CD14-positive monocyte (primary cell): ENCODE measurements around the gene KBTBD13. TPM values are rescaled to one million over a fixed set of nuclear protein-coding genes. Genes with fewer than 3 reads are reported as not detected.

Experiments
- DNase-seq, 3 donors: peaks; one replicate each; pipeline ENCODE4 v3.0.0-alpha.2; 2011 to 2022
- H2AFZ ChIP-seq: 2 replicates; pipeline ENCODE4 v1.6.0; 2012; ENCODE audit warnings: mild to moderate bottlenecking, low read depth, low read length, inconsistent platforms; ENCODE audit not compliant: insufficient read depth, poor library complexity, severe bottlenecking
- H3K27ac ChIP-seq, 2 donors: 1 replicate in 1 of 2; 2 replicates in 1 of 2; pipeline ENCODE4 v1.5.1; 2012 to 2013; ENCODE audit warnings: low read length in 2 of 2, control low read depth in 1 of 2, inconsistent platforms in 1 of 2, low read depth in 1 of 2, mild to moderate bottlenecking in 1 of 2
- H3K27me3 ChIP-seq, 2 donors: one replicate each; pipeline versions ENCODE4 v1.6.0 to v1.6.1; 2011 to 2013; ENCODE audit warnings: low read length in 2 of 2; ENCODE audit not compliant: control insufficient read depth in 2 of 2, insufficient read depth in 2 of 2
- H3K36me3 ChIP-seq, 2 donors: replicated peaks in 1 of 2; 1 replicate in 1 of 2; 2 replicates in 1 of 2; pipeline versions ENCODE4 v1.5.1 to v1.6.1; 2012 to 2013; ENCODE audit warnings: low read length in 2 of 2, control low read depth in 1 of 2, inconsistent platforms in 1 of 2, mild to moderate bottlenecking in 1 of 2; ENCODE audit not compliant: insufficient read depth in 2 of 2, control insufficient read depth in 1 of 2
- H3K4me1 ChIP-seq, 2 donors: 1 replicate in 1 of 2; 2 replicates in 1 of 2; pipeline versions ENCODE4 v1.5.1 to v1.6.1; 2012 to 2013; ENCODE audit warnings: low read length in 2 of 2, control low read depth in 1 of 2, inconsistent platforms in 1 of 2, mild to moderate bottlenecking in 1 of 2, moderate library complexity in 1 of 2; ENCODE audit not compliant: insufficient read depth in 2 of 2, control insufficient read depth in 1 of 2
- H3K4me2 ChIP-seq: replicated peaks from 2 replicates; pipeline ENCODE3; 2012; ENCODE audit warnings: low read length, moderate library complexity, mild to moderate bottlenecking; ENCODE audit not compliant: poor library complexity, severe bottlenecking; ENCODE audit errors: extremely low read depth
- H3K4me3 ChIP-seq, 3 experiments: fragments of 200-600 bp in 1 of 3; sonication (generic) in 1 of 3; replicated peaks in 1 of 3; 1 replicate in 2 of 3; 2 replicates in 1 of 3; pipeline ENCODE4 v1.5.1; 2011 to 2013; ENCODE audit warnings: low read length in 3 of 3, mild to moderate bottlenecking in 3 of 3, control low read depth in 2 of 3, low read depth in 2 of 3, inconsistent platforms in 1 of 3, moderate library complexity in 1 of 3
- H3K79me2 ChIP-seq: 2 replicates; pipeline ENCODE4 v1.6.0; 2012; ENCODE audit warnings: mild to moderate bottlenecking, control low read depth, inconsistent platforms, low read length, moderate library complexity; ENCODE audit not compliant: insufficient read depth
- H3K9ac ChIP-seq: 2 replicates; pipeline ENCODE4 v1.6.0; 2017; ENCODE audit warnings: low read length, mild to moderate bottlenecking; ENCODE audit not compliant: insufficient read depth, poor library complexity, severe bottlenecking
- H3K9me3 ChIP-seq, 2 donors: replicated peaks in 1 of 2; 1 replicate in 1 of 2; 2 replicates in 1 of 2; pipeline versions ENCODE4 v1.5.1 to v1.6.1; 2012 to 2013; ENCODE audit warnings: low read length in 2 of 2, control low read depth in 1 of 2; ENCODE audit not compliant: control insufficient read depth in 1 of 2, insufficient read depth in 1 of 2
- H4K20me1 ChIP-seq: 2 replicates; pipeline ENCODE4 v1.6.0; 2012; ENCODE audit warnings: mild to moderate bottlenecking, low read length, control low read depth, moderate library complexity; ENCODE audit not compliant: insufficient read depth
- H3K27ac Mint-ChIP-seq, 7 donors: one replicate each; pipeline ENCODE4 v1.8.0; 2020; ENCODE audit warnings: mild to moderate bottlenecking in 7 of 7, mixed read lengths in 7 of 7, moderate library complexity in 6 of 7, inconsistent platforms in 2 of 7
- H3K27me3 Mint-ChIP-seq, 3 donors: one replicate each; pipeline ENCODE4 v1.8.0; 2021 to 2022; ENCODE audit warnings: low read depth in 3 of 3, mild to moderate bottlenecking in 3 of 3, mixed read lengths in 3 of 3, moderate library complexity in 3 of 3, inconsistent platforms in 1 of 3
- H3K36me3 Mint-ChIP-seq, 2 donors: one replicate each; pipeline ENCODE4 v1.8.0; 2020; ENCODE audit warnings: mixed read lengths in 2 of 2, inconsistent platforms in 1 of 2, mild to moderate bottlenecking in 1 of 2
- H3K4me1 Mint-ChIP-seq: one replicate; pipeline ENCODE4 v1.8.0; 2020; ENCODE audit warnings: mild to moderate bottlenecking, mixed read lengths
- H3K4me3 Mint-ChIP-seq, 2 donors: one replicate each; pipeline ENCODE4 v1.8.0; 2020; ENCODE audit warnings: mild to moderate bottlenecking in 2 of 2, mixed read lengths in 2 of 2, moderate library complexity in 1 of 2
- H3K9me3 Mint-ChIP-seq, 7 donors: one replicate each; pipeline ENCODE4 v1.8.0; 2020 to 2022; ENCODE audit warnings: mixed read lengths in 7 of 7, mild to moderate bottlenecking in 6 of 7, moderate library complexity in 6 of 7, inconsistent platforms in 2 of 7
- WGBS: methylation state at CpG from one replicate; pipeline ENCODE4 v1.1.5; 2013; ENCODE audit warnings: missing lambda C conversion rate; ENCODE audit not compliant: insufficient coverage; 5-methylcytosine and 5-hydroxymethylcytosine counted together
- intact Hi-C, 2 donors: fragments of 100-400 bp; cut with micrococcal nuclease; formaldehyde crosslinking; loops; one replicate each; pipeline versions ENCODE4 v1.15.0 to v1.15.1; 2023
- polyA plus RNA-seq, 3 donors: library from polyadenylated mRNA; depleted of rRNA in 1 of 3; unstranded in 2 of 3; stranded (reverse) in 1 of 3; fragments of 300-500 nt in 2 of 3; fragments of >200 nt in 1 of 3; fragmentation: Illumina TruSeq in 2 of 3; gene quantifications; 1 replicate in 2 of 3; 2 replicates in 1 of 3; pipeline ENCODE4 v1.2.3, GENCODE V29; 2012 to 2021
- TF ChIP-seq, protein P1 (sequence below): fragments of 200-600 bp; IDR thresholded peaks from one replicate; pipeline ENCODE4 v1.8.0; 2022; ENCODE audit warnings: antibody characterized with exemption, mild to moderate bottlenecking

Gene KBTBD13
- polyA plus RNA-seq, 3 donors = not detected

DNA sequence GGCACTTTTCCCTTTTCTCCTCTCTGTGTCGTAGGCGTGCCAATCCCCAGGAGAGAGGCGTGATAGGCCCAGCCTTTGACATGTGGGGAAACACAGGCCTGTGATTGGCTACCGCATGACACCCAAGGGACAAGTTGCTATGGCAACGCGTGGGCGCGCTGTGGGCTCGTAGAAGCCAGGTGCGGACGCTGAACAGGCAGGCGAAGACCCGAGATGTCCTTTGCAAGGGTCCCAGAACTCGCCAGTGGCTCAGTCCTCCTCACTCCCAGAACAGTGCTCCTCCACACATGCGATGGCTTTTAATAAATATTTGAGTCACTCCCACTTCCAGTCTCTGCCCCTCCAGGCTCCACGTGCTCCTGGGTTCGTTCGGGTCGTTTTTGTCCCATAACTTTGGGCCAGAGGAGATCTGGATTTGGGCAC is 27.1 kb upstream of the KBTBD13 start:
- no peak overlapping the region for H3K9ac ChIP-seq
- H3K36me3 ChIP-seq = no peaks in the 10 kb centered on the region
- H3K27ac ChIP-seq = no peak overlapping the region
- H3K4me1 ChIP-seq = peaks cover 10 to 16% of the 10 kb centered on the region in 2 donors
- H3K4me2 ChIP-seq = peak overlapping the region; percentile 66
- H3K4me3 ChIP-seq = peak overlapping the region; percentile 4 to 70 (median 25)
- Mint-ChIP-seq H3K36me3 (no peaks in the 10 kb centered on the region), H3K27me3 (peaks cover 6 to 18% (median 8%) of the 10 kb centered on the region in 3 donors), H3K9me3 (peaks cover 0 to 3% (median 0%) of the 10 kb centered on the region in 7 donors), H3K4me3 (peak overlapping the region; percentile 52 to 80), H3K4me1 (peaks cover 16% of the 10 kb centered on the region), H3K27ac (peak overlapping the region in 3 of 7 donors; percentile 23 to 42 (median 36))
- DNase-seq = peak; percentile 84 to 93 (median 92)
- no peaks in the 10 kb centered on the region for H4K20me1 ChIP-seq
- under 1% methylated on average over 15 of the region's 19 CpGs for WGBS
- peak overlapping the region; percentile 19 for H2AFZ ChIP-seq
- intact Hi-C loops = no loop called here
- no peaks in the 10 kb centered on the region for H3K79me2 ChIP-seq
- H3K9me3 ChIP-seq = no peaks in the 10 kb centered on the region
- H3K27me3 ChIP-seq = no peaks in the 10 kb centered on the region
- TF ChIP-seq, protein P1, sequence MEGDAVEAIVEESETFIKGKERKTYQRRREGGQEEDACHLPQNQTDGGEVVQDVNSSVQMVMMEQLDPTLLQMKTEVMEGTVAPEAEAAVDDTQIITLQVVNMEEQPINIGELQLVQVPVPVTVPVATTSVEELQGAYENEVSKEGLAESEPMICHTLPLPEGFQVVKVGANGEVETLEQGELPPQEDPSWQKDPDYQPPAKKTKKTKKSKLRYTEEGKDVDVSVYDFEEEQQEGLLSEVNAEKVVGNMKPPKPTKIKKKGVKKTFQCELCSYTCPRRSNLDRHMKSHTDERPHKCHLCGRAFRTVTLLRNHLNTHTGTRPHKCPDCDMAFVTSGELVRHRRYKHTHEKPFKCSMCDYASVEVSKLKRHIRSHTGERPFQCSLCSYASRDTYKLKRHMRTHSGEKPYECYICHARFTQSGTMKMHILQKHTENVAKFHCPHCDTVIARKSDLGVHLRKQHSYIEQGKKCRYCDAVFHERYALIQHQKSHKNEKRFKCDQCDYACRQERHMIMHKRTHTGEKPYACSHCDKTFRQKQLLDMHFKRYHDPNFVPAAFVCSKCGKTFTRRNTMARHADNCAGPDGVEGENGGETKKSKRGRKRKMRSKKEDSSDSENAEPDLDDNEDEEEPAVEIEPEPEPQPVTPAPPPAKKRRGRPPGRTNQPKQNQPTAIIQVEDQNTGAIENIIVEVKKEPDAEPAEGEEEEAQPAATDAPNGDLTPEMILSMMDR = no peak

DNA sequence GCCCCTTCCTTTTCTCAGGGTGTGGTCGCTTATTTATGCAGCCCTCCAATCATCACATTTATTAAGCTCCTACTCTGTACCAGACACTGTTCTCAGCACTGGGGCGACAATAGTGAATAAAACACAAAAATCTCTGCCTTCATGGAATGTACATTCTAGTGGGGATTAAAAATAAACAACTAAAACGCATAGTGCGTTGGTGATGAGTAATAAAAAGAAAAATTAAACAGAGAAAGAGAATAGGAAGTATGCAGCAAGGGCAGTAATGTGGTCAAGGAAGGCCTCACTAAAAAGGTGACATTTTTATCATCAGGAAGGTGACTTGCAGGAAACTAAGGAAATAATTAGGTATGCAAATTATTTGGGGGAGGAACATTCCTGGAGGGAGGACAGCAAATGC is 26.3 kb upstream of the KBTBD13 start:
- peaks cover 10 to 16% of the 10 kb centered on the region in 2 donors for H3K4me1 ChIP-seq
- H3K27ac ChIP-seq = no peak overlapping the region
- no peaks in the 10 kb centered on the region for H3K9me3 ChIP-seq
- peak overlapping the region in 1 of 2 donors; percentile 80 for H3K4me3 Mint-ChIP-seq
- H3K4me3 ChIP-seq = no peak overlapping the region
- no CpG with 5 or more reads among the region's 4 CpGs for WGBS
- H3K36me3 ChIP-seq = no peaks in the 10 kb centered on the region
- no peaks in the 10 kb centered on the region for H4K20me1 ChIP-seq
- DNase-seq = no peak
- TF ChIP-seq, protein P1 = no peak
- H3K27me3 Mint-ChIP-seq = peaks cover 7 to 18% (median 8%) of the 10 kb centered on the region in 3 donors
- H3K79me2 ChIP-seq = no peaks in the 10 kb centered on the region
- H3K27ac Mint-ChIP-seq = peak overlapping the region in 2 of 7 donors; percentile 11 to 13
- peaks cover 16% of the 10 kb centered on the region for H3K4me1 Mint-ChIP-seq
- no peak overlapping the region for H3K4me2 ChIP-seq
- H3K27me3 ChIP-seq = no peaks in the 10 kb centered on the region
- no peaks in the 10 kb centered on the region for H3K36me3 Mint-ChIP-seq
- no peak overlapping the region for H3K9ac ChIP-seq
- intact Hi-C loops = loop anchor here in 1 of 2 donors (10.0 kb wide), 1 partner anchor 245 kb away; the partner anchor contains the start of gene RNU5A-1
- H3K9me3 Mint-ChIP-seq = peaks cover 0 to 3% (median 0%) of the 10 kb centered on the region in 7 donors
- H2AFZ ChIP-seq = peak overlapping the region; percentile 19
